ENCODE data around the gene FURIN.
"Not testable (repeated sequence)": the region's sequence is repeated elsewhere in the genome, so short reads cannot be mapped to it uniquely, and the experiment has no call there.

The FURIN gene

GRCh38 chr15:90901175-90902039 is 33.0 kb downstream of the FURIN start:
- peak in 17 of 56 donors; percentile 10 to 45 (median 19) for DNase-seq

DNA sequence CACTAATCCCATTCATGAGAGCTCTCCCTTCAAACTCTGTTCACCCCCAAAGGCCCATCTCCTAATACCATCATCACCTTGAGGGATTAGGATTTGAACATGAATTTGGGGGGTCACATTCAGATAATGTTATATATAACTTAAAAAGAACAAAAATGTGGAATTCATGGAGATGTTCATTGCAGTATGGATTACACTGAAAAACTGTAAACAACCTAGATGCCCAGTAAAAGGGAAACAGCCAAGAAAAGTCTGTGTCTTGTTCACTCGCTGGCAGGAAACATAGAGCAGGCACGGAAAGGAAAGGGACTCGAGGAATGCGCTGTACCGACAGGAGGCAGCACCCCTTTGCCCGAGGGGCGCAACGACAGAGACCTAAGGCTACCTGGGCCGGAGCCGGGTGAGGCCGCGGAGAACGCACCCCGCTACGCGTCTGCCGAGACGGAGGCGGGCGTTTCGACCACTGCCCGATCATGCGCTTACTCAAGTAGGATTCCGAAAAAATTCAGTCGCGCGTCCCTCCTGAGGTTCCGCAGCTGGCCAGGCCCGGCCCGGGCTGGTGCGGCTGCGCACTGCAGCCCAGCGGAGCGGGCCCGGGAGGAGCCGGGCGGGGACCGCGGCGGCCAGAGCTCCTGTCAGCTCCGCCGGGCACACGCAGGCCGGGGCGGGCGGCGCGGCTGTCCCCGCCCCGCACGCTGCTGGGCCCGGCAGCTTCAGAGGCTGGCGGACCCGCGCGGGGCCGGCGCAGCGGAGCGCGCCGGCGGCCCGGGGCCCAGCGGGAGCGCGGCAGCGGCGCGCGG is 33.9 kb downstream of the FURIN start:
- peak in 54 of 56 donors; percentile 16 to 84 (median 68) for DNase-seq

- DNase-seq = peak in 50 of 56 donors; percentile 18 to 84 (median 62)
Measured at GRCh38 chr15:90902840-90903732, 34.7 kb downstream of the FURIN start, which contains the start of gene MAN2A2. MAN2A2 (plus strand) TSS chr15:90903302; CDS start chr15:90904208, 906 bp downstream.

- DNase-seq = peak in 3 of 56 donors; percentile 49 to 59 (median 59)
Measured at GRCh38 chr15:90903733-90904536, 35.5 kb downstream of the FURIN start.

GRCh38 chr15:90904746-90905145 is 36.4 kb downstream of the FURIN start:
- no peak for DNase-seq

DNA sequence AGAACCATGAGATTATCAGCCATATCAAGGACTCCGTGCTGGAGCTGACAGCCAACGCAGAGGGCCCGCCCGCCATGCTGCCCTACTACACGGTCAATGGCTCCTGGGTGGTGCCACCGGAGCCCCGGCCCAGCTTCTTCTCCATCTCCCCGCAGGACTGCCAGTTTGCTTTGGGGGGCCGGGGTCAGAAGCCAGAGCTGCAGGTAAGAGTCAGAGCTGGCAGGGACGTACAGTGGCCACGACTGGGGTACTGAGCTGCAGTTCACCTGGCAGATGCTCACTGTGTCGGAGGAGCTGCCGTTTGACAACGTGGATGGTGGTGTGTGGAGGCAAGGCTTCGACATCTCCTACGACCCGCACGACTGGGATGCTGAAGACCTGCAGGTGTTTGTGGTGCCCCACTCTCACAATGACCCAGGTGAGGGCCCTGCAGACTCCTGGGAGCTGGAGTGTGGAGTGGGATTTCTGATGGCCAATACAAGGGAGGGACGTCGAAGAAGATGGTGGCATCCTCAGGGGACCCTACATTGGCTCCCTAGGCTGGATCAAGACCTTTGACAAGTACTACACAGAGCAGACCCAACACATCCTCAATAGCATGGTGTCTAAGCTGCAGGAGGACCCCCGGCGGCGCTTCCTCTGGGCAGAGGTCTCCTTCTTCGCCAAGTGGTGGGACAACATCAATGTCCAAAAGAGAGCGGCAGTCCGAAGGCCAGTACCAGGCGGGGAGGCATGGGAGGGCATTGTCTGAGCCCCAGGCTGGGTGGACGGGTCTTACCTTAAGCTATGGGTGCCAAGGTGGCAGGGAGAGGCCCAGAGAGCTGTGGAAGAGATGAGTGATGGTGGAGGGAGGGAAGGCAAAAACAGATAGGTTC is 37.2 kb downstream of the FURIN start:
- DNase-seq = no peak

- DNase-seq = no peak
Measured at GRCh38 chr15:90906181-90906849, 37.9 kb downstream of the FURIN start.

- peak in 1 of 56 donors; percentile 19 for DNase-seq
Measured at GRCh38 chr15:90907051-90907660, 38.8 kb downstream of the FURIN start.

- peak in 1 of 56 donors; percentile 14 for DNase-seq
Measured at GRCh38 chr15:90907838-90908507, 39.6 kb downstream of the FURIN start.

DNA sequence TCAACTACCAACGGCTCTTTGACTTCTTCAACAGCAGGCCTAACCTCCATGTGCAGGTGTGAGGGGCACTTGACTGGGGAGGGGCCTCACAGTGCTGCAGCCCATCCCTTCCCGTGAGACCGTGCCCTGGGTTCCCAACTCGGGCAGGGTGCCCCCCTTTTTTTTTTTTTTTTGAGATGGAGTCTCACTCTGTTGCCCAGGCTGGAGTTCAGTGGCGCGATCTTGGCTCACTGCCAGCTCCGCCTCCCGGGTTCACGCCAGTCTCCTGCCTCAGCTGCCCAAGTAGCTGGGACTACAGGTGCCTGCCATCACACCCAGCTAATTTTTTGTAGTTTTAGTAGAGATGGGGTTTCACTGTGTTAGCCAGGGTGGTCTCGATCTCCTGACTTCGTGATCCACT is 41.1 kb downstream of the FURIN start:
- DNase-seq = not testable (repeated sequence)

GRCh38 chr15:90909976-90910375 is 41.6 kb downstream of the FURIN start:
- no peak for DNase-seq

GRCh38 chr15:90910441-90911301 is 42.3 kb downstream of the FURIN start:
- DNase-seq = no peak

DNA sequence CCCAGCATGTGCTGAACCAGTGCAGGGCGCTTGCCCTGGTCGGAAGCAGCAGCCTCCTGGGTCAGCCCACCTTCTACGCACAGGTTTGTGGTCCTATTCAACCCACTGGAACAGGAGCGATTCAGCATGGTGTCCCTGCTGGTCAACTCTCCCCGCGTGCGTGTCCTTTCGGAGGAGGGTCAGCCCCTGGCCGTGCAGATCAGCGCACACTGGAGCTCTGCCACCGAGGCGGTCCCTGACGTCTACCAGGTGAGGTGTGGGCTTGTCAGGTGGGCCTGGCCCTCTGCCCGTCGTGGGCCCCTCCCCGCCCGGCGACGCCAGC is 42.9 kb downstream of the FURIN start:
- DNase-seq = no peak

GRCh38 chr15:90911906-90912769 is 43.8 kb downstream of the FURIN start:
- no peak for DNase-seq

- DNase-seq = no peak
Measured at GRCh38 chr15:90912770-90913075, 44.3 kb downstream of the FURIN start.

DNA sequence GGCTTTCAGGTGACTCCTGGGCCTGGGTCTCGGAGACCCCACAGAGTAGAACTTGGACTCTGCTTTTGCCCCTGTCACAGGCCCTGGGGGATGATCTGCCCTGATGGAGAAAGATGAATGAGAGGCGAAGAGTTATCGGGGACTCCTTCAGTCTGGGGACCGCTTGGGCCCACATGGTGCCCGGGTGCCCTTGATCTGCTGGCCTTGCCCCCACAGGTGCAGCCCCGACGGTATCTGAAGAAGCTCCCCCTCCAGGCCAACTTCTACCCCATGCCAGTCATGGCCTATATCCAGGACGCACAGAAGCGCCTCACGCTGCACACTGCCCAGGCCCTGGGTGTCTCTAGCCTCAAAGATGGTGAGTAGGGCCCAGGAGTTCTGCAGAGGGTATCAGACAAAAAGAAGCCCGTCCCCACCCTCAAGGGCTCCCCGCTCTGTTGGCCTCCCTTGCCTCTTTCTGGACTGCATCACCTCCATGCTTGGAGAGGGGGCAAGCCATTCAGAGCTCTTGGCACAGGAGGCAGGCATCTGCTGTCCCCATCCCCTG is 45.1 kb downstream of the FURIN start:
- no peak for DNase-seq

Data from nucleus accumbens (tissue), 56 donors.